Naive thymus-derived CD4-positive, alpha-beta T cell (primary cell): ENCODE measurements around the gene CEP63. TPM values are rescaled to one million over a fixed set of nuclear protein-coding genes. Genes with fewer than 3 reads are reported as not detected.

Experiments used
- ATAC-seq: fragments of 150-1000 bp; cut with Tn5 transposase; 2 replicates; pipeline ENCODE4 v1.10.0; 2021; ENCODE audit warnings: mild to moderate bottlenecking, moderate library complexity
- CTCF ChIA-PET: fragments of 350-600 bp; sonication (Branson Sonifier 250); formaldehyde crosslinking; loops from one replicate; lab custom pipeline; 2021; ENCODE audit warnings: antibody characterized with exemption; lab: Charles Lee
- POLR2A ChIA-PET: fragments of 350-600 bp; sonication (Branson Sonifier 250); formaldehyde crosslinking; loops from one replicate; lab custom pipeline; 2021; ENCODE audit warnings: antibody characterized with exemption, inconsistent platforms; lab: Charles Lee
- DNase-seq, 9 donors: peaks; one replicate each; pipeline versions ENCODE4 v3.0.0 to v3.0.0-alpha.2; 2020 to 2022; ENCODE audit warnings: mixed read lengths in 1 of 9
- H3K27ac ChIP-seq: one replicate; pipeline ENCODE4 v1.7.0; 2013; ENCODE audit warnings: mild to moderate bottlenecking, low read depth, low read length, moderate library complexity
- H3K27me3 ChIP-seq, 2 donors: one replicate each; pipeline ENCODE4 v1.7.0; 2013; ENCODE audit warnings: low read length in 2 of 2, mild to moderate bottlenecking in 2 of 2, moderate library complexity in 2 of 2; ENCODE audit not compliant: control insufficient read depth in 2 of 2, insufficient read depth in 2 of 2
- H3K36me3 ChIP-seq, 3 experiments: 1 replicate in 2 of 3; 2 replicates in 1 of 3; pipeline ENCODE4 v1.7.0; 2013; ENCODE audit warnings: low read length in 3 of 3, mild to moderate bottlenecking in 3 of 3, moderate library complexity in 1 of 3; ENCODE audit not compliant: insufficient read depth in 3 of 3, control insufficient read depth in 2 of 3
- H3K4me1 ChIP-seq, 2 donors: one replicate each; pipeline ENCODE4 v1.7.0; 2013; ENCODE audit warnings: low read length in 2 of 2, mild to moderate bottlenecking in 2 of 2, moderate library complexity in 1 of 2; ENCODE audit not compliant: control insufficient read depth in 2 of 2, insufficient read depth in 2 of 2
- H3K4me3 ChIP-seq: 2 replicates; pipeline ENCODE4 v1.7.0; 2013; ENCODE audit warnings: mild to moderate bottlenecking, low read length
- H3K9me3 ChIP-seq, 3 experiments: 1 replicate in 2 of 3; 2 replicates in 1 of 3; pipeline ENCODE4 v1.7.0; 2013; ENCODE audit warnings: low read length in 3 of 3; ENCODE audit not compliant: control insufficient read depth in 2 of 3
- H3K27ac Mint-ChIP-seq, 9 donors: one replicate each; pipeline ENCODE4 v1.8.0; 2020 to 2022; ENCODE audit warnings: mixed read lengths in 9 of 9, mild to moderate bottlenecking in 8 of 9, moderate library complexity in 5 of 9, inconsistent platforms in 2 of 9
- H3K27me3 Mint-ChIP-seq, 5 donors: one replicate each; pipeline ENCODE4 v1.8.0; 2021 to 2022; ENCODE audit warnings: mixed read lengths in 5 of 5, mild to moderate bottlenecking in 1 of 5
- H3K36me3 Mint-ChIP-seq, 5 donors: one replicate each; pipeline ENCODE4 v1.8.0; 2020 to 2022; ENCODE audit warnings: mixed read lengths in 5 of 5, mild to moderate bottlenecking in 3 of 5, inconsistent platforms in 1 of 5
- H3K4me1 Mint-ChIP-seq, 7 donors: one replicate each; pipeline ENCODE4 v1.8.0; 2020 to 2022; ENCODE audit warnings: mixed read lengths in 7 of 7, mild to moderate bottlenecking in 3 of 7, inconsistent platforms in 1 of 7
- H3K4me3 Mint-ChIP-seq, 10 donors: one replicate each; pipeline ENCODE4 v1.8.0; 2020 to 2022; ENCODE audit warnings: mild to moderate bottlenecking in 10 of 10, mixed read lengths in 10 of 10, moderate library complexity in 6 of 10, inconsistent platforms in 2 of 10
- H3K9me3 Mint-ChIP-seq, 11 donors: one replicate each; pipeline ENCODE4 v1.8.0; 2020 to 2022; ENCODE audit warnings: mixed read lengths in 11 of 11, mild to moderate bottlenecking in 4 of 11, inconsistent platforms in 1 of 11, moderate library complexity in 1 of 11
- intact Hi-C, 2 donors: fragments of 100-400 bp; cut with micrococcal nuclease; formaldehyde crosslinking; loops; one replicate each; pipeline ENCODE4 v1.15.1; 2023
- polyA plus RNA-seq, 2 donors: library from polyadenylated mRNA; unstranded; fragments of 300-500 nt; fragmentation: Illumina TruSeq; gene quantifications; one replicate each; pipeline ENCODE4 v1.2.3, GENCODE V29; 2021
- total RNA-seq, 6 experiments: library from RNA in 5 of 6; stranded (reverse) in 5 of 6; gene quantifications; 1 replicate in 5 of 6; 2 replicates in 1 of 6; pipeline ENCODE4 v1.2.3 and lab custom pipeline; 2021 to 2026

CEP63 gene
- total and polyA plus RNA-seq, 7 experiments from 2014 or later, result 21.1 to 56.3 (median 26.4) TPM

DNA sequence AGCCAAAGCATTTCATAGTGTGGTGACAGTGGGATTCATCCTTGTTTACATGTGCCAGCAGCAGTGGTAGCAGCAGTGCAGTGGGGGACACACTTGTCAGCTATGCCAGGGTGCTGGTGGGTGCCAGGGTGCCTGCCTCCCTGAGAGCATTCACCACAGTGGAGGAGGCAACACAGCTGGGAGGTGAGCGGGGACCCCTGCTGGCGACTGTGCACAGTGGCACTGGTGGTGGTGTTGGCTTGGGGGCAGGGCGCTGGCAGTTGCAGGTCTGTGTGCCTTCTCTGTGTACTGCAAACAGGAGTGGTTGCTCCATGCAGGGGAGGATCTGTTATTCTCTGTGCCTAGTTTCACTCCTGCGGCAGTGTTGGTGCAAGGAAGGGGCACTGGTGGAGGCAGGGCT is 41.2 kb downstream of the CEP63 start:
- Histone ChIP-seq H3K27me3 (no peaks in the 10 kb centered on the region), H3K36me3 (no peaks in the 10 kb centered on the region), H3K4me1 (no peaks in the 10 kb centered on the region), H3K27ac (no peak overlapping the region), H3K4me3 (no peak overlapping the region), H3K9me3 (peaks cover 0 to 13% (median 0%) of the 10 kb centered on the region in 3 experiments)
- Mint-ChIP-seq H3K4me3 (no peak overlapping the region), H3K27ac (no peak overlapping the region), H3K36me3 (peaks cover 32 to 52% (median 49%) of the 10 kb centered on the region in 5 donors), H3K9me3 (peaks cover 10 to 47% (median 40%) of the 10 kb centered on the region in 11 donors), H3K27me3 (no peaks in the 10 kb centered on the region), H3K4me1 (peaks cover 0 to 26% (median 12%) of the 10 kb centered on the region in 7 donors)
- ChIA-PET CTCF (no interaction called here), POLR2A (no interaction called here)
- ATAC-seq, result no peak
- intact Hi-C loops, result no loop called here
- DNase-seq, result peak in 1 of 9 donors; percentile 1

GRCh38 chr3:134527538-134528186 is 41.8 kb downstream of the CEP63 start:
- H3K36me3 ChIP-seq, result peaks cover 0 to under 1% (median 0%) of the 10 kb centered on the region in 3 experiments
- no peak overlapping the region for H3K4me3 ChIP-seq
- H3K9me3 ChIP-seq, result peaks cover 0 to 11% (median 0%) of the 10 kb centered on the region in 3 experiments
- peaks cover 10 to 40% (median 35%) of the 10 kb centered on the region in 11 donors for H3K9me3 Mint-ChIP-seq
- H3K4me1 ChIP-seq, result no peaks in the 10 kb centered on the region
- peak overlapping the region in 1 of 9 donors; percentile 32 for H3K27ac Mint-ChIP-seq
- ChIA-PET CTCF (no interaction called here), POLR2A (no interaction called here)
- H3K27me3 ChIP-seq, result no peaks in the 10 kb centered on the region
- H3K27me3 Mint-ChIP-seq, result no peaks in the 10 kb centered on the region
- DNase-seq (no peak), ATAC-seq (no peak)
- H3K36me3 Mint-ChIP-seq, result peaks cover 30 to 48% (median 44%) of the 10 kb centered on the region in 5 donors
- peaks cover 0 to 29% (median 12%) of the 10 kb centered on the region in 7 donors for H3K4me1 Mint-ChIP-seq
- no peak overlapping the region for H3K27ac ChIP-seq
- H3K4me3 Mint-ChIP-seq, result no peak overlapping the region
- intact Hi-C loops, result no loop called here

GRCh38 chr3:134533493-134533892 is 47.6 kb downstream of the CEP63 start:
- H3K4me1 Mint-ChIP-seq, result peaks cover 0 to 14% (median 7%) of the 10 kb centered on the region in 7 donors
- ChIA-PET CTCF (interaction anchor here (0.6 kb wide), 1 partner anchor 16 kb away, joined by 3 read pairs; no protein-coding TSS in a partner anchor), POLR2A (no interaction called here)
- H3K27me3 Mint-ChIP-seq, result no peaks in the 10 kb centered on the region
- H3K4me3 Mint-ChIP-seq, result no peak overlapping the region
- H3K4me1 ChIP-seq, result no peaks in the 10 kb centered on the region
- H3K36me3 ChIP-seq, result peaks cover 0 to 46% (median 3%) of the 10 kb centered on the region in 3 experiments
- no peaks in the 10 kb centered on the region for H3K9me3 ChIP-seq
- no peak overlapping the region for H3K27ac ChIP-seq
- no peaks in the 10 kb centered on the region for H3K27me3 ChIP-seq
- H3K36me3 Mint-ChIP-seq, result peaks cover 6 to 27% (median 13%) of the 10 kb centered on the region in 5 donors
- intact Hi-C loops, result no loop called here
- DNase-seq (no peak), ATAC-seq (no peak)
- no peak overlapping the region for H3K27ac Mint-ChIP-seq
- H3K4me3 ChIP-seq, result no peak overlapping the region
- no peaks in the 10 kb centered on the region for H3K9me3 Mint-ChIP-seq

- no peak overlapping the region for H3K27ac ChIP-seq
- H3K9me3 ChIP-seq, result no peaks in the 10 kb centered on the region
- DNase-seq, result no peak
- intact Hi-C loops, result no loop called here
- peak; percentile 79 for ATAC-seq
- ChIA-PET CTCF (no interaction called here), POLR2A (no interaction called here)
- peaks cover 0 to 11% (median 5%) of the 10 kb centered on the region in 7 donors for H3K4me1 Mint-ChIP-seq
- H3K4me1 ChIP-seq, result no peaks in the 10 kb centered on the region
- no peaks in the 10 kb centered on the region for H3K27me3 Mint-ChIP-seq
- no peaks in the 10 kb centered on the region for H3K27me3 ChIP-seq
- no peak overlapping the region for H3K4me3 ChIP-seq
- no peak overlapping the region for H3K27ac Mint-ChIP-seq
- H3K4me3 Mint-ChIP-seq, result no peak overlapping the region
- no peaks in the 10 kb centered on the region for H3K9me3 Mint-ChIP-seq
- H3K36me3 ChIP-seq, result peaks cover 0 to 46% (median 3%) of the 10 kb centered on the region in 3 experiments
- H3K36me3 Mint-ChIP-seq, result peaks cover 6 to 38% (median 24%) of the 10 kb centered on the region in 5 donors
These were observed 49.5 kb downstream of the CEP63 start for GRCh38 chr3:134535186-134535970.

- CTCF ChIA-PET, result no interaction called here
These were observed 50.9 kb downstream of the CEP63 start for GRCh38 chr3:134536781-134537180.

DNA sequence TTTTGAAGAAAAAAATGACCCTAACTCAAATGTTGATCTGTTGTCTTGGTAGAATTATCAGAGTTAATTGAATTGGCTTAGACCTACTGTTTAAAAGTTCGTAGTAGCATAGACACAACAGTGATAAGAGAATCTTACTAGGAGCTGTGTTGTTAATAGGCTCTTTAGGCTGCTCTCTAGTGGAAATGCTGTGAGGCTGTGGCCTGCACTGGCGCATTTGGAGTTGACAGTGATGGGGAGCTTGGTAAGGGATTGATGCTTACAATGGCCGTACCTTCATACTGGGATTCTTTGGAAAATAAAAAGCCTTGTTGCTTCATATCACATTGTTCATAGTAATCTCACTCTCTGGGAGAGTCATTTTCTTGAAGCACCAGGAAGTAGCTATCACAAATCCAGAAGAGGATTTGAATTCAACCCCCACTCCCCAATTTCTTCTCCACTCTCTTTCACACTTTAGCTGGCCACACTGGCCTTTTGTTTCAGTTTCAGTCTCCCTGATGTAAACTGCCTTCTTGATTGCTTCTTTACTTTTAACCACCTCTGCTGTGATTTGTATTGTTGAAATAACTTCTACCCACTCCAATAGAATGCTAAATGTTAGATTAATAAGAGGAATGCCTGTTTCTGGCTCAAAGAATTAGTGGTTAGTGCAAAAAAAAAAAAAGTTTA is 56.6 kb downstream of the CEP63 start:
- H3K36me3 ChIP-seq, result peaks cover 0 to 29% (median 0%) of the 10 kb centered on the region in 3 experiments
- no peak overlapping the region for H3K4me3 ChIP-seq
- ATAC-seq, result no peak
- CTCF ChIA-PET, result no interaction called here
- Mint-ChIP-seq H3K27ac (no peak overlapping the region), H3K9me3 (peaks cover 0 to 1% (median 0%) of the 10 kb centered on the region in 11 donors), H3K4me3 (no peak overlapping the region), H3K27me3 (no peaks in the 10 kb centered on the region), H3K4me1 (peaks cover 0 to 16% (median 0%) of the 10 kb centered on the region in 7 donors), H3K36me3 (peaks cover 3 to 44% (median 32%) of the 10 kb centered on the region in 5 donors)
- POLR2A ChIA-PET, result no interaction called here
- no peak overlapping the region for H3K27ac ChIP-seq
- H3K4me1 ChIP-seq, result no peaks in the 10 kb centered on the region
- intact Hi-C loops, result no loop called here
- H3K9me3 ChIP-seq, result no peaks in the 10 kb centered on the region
- no peaks in the 10 kb centered on the region for H3K27me3 ChIP-seq
- DNase-seq, result no peak

More at GRCh38 chr3:134536781-134537180, 50.9 kb downstream of the CEP63 start:
- no peak for DNase-seq
- Histone ChIP-seq H3K9me3 (no peaks in the 10 kb centered on the region), H3K27ac (no peak overlapping the region), H3K4me3 (no peak overlapping the region), H3K27me3 (no peaks in the 10 kb centered on the region), H3K4me1 (no peaks in the 10 kb centered on the region), H3K36me3 (peaks cover 0 to 46% (median 3%) of the 10 kb centered on the region in 3 experiments)
- Mint-ChIP-seq H3K4me3 (no peak overlapping the region), H3K9me3 (no peaks in the 10 kb centered on the region), H3K27ac (no peak overlapping the region), H3K4me1 (peaks cover 0 to 11% (median 4%) of the 10 kb centered on the region in 7 donors), H3K27me3 (no peaks in the 10 kb centered on the region), H3K36me3 (peaks cover 6 to 38% (median 26%) of the 10 kb centered on the region in 5 donors)
- ATAC-seq, result no peak
- intact Hi-C loops, result no loop called here
- POLR2A ChIA-PET, result no interaction called here
